ENCODE measurements around the gene GSTM4.
"Not testable (repeated sequence)": the region's sequence is repeated elsewhere in the genome, so short reads cannot be mapped to it uniquely, and the experiment has no call there.

The GSTM4 gene

DNA sequence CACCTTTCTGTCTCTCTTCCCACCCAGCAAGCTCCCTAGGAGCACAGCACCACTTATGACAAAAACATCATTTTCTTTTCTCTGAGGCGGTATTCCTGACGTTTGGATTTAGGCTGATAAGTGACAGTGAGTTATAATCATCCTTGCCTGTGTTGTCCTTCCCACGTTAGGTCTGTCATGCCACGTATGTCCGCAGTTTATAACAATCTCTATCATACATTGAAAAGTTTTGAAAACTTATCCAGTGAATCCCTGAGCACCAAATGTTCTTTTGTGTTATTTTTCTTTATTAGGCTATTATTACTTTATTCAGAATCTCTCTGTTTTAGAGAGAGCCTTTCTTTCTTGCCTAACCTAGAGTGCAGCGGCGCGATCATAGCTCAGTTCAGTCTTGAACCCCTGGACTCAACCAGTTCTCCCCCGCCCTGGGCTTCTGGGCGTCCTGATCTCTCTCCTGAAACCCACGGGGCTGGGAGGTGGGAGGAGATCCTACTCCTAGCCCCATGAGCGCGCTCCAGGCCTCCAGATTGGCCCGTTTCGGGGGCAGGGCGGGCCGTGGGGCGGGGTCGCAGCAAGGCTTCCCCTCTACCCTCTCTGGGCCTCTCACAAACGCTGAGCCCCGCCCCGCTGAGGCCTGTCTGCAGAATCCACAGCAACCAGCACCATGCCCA, 11.7 kb downstream of the GSTM4 start, which contains the start of gene GSTM2:
TSS of gene GSTM2 (plus strand) at position 606 of the 671 bp plus-strand sequence. CDS start at position 665, 59 bp downstream.
- TF ChIP-seq, protein P1, sequence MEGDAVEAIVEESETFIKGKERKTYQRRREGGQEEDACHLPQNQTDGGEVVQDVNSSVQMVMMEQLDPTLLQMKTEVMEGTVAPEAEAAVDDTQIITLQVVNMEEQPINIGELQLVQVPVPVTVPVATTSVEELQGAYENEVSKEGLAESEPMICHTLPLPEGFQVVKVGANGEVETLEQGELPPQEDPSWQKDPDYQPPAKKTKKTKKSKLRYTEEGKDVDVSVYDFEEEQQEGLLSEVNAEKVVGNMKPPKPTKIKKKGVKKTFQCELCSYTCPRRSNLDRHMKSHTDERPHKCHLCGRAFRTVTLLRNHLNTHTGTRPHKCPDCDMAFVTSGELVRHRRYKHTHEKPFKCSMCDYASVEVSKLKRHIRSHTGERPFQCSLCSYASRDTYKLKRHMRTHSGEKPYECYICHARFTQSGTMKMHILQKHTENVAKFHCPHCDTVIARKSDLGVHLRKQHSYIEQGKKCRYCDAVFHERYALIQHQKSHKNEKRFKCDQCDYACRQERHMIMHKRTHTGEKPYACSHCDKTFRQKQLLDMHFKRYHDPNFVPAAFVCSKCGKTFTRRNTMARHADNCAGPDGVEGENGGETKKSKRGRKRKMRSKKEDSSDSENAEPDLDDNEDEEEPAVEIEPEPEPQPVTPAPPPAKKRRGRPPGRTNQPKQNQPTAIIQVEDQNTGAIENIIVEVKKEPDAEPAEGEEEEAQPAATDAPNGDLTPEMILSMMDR (IDR thresholded peaks at IDR 0.05; ENCODE audit: insufficient read depth, low read depth, low read length, missing control alignments) = no peak
- DNase-seq (ENCODE audit: low read depth) = peak; percentile 43
- H3K4me3 ChIP-seq (ENCODE audit: low read depth, low read length) = no peak within 1 kb of the TSS

DNA sequence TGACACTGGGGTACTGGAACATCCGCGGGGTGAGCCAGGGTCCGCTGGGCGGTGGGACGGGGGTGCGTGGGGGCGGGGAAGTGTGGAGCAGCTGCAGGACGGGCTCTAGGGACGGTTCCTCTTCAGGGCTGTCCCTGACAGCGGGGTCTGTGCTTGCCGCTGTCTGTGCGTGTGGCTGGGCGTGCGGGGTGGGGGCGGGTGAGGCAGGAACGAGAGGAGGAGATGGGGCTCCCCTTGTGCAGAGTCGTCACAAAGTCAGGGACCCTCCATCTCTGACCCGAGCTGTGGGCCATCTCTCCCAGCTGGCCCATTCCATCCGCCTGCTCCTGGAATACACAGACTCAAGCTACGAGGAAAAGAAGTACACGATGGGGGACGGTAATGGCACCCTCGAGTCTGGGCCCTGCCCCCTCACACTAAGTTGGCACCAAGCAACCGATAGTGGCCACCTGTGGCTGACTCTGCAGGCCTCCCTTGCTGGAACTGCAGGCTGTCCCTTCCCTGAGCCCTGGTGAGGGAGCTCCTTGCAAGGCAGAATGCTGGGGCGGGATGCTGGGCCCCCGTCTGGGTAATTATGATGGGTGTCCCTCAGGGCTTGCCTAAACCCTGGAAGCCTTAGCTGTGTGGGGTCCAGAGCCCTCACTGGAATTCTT, 12.3 kb downstream of the GSTM4 start:
- DNase-seq (ENCODE audit: low read depth) = no peak
- TF ChIP-seq, protein P1 (IDR thresholded peaks at IDR 0.05; ENCODE audit: insufficient read depth, low read depth, low read length, missing control alignments) = no peak
- no peak overlapping the region for H3K4me3 ChIP-seq (ENCODE audit: low read depth, low read length)

DNA sequence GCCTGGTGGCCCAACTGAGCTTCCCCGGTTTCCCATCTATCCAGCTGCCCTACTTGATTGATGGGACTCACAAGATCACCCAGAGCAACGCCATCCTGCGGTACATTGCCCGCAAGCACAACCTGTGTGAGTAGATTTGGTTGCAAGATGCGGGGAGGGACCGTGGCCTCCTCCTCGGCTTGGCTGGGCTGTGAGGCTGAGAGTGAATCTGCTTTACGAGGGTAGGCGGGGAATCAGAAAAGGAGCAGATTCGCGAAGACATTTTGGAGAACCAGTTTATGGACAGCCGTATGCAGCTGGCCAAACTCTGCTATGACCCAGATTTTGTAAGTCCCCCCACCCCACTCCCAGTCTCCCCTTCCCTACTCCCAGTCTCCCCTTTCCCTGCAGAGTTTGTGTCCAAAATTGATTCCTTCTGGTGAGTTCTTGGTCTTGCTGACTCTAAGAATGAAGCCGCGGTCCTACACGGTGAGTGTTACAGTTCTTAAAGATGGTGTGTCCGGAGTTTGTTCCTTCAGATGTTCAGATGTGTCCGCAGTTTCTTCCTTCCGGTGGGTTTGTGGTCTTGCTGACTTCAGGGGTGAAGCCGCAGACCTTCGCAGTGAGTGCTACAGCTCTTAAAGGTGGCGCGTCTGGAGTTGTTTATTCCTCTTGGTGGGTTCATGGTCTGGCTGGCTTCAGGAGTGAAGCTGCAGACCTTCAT, 13.5 kb downstream of the GSTM4 start:
- H3K4me3 ChIP-seq (ENCODE audit: low read depth, low read length) = no peak overlapping the region
- TF ChIP-seq, protein P1 (IDR thresholded peaks at IDR 0.05; ENCODE audit: insufficient read depth, low read depth, low read length, missing control alignments) = no peak
- no peak for DNase-seq (ENCODE audit: low read depth)

DNA sequence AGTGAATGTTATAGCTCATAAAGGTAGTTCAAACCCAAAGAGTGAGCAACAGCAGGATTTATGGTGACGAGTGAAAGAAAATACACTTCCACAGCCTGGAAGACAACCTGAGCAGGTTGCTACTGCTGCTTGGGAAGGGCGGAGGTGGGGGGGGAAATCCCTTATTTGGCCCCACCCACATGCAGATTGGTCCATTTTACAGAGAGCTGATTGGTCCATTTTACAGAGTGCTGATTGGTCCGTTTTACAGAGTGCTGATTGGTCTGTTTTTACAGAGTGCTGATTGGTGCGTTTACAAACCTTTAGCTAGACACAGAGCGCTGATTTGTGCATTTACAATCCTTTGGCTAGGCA, 14.0 kb downstream of the GSTM4 start:
- DNase-seq (ENCODE audit: low read depth); H3K4me3 ChIP-seq (ENCODE audit: low read depth, low read length): not testable (repeated sequence)

DNA sequence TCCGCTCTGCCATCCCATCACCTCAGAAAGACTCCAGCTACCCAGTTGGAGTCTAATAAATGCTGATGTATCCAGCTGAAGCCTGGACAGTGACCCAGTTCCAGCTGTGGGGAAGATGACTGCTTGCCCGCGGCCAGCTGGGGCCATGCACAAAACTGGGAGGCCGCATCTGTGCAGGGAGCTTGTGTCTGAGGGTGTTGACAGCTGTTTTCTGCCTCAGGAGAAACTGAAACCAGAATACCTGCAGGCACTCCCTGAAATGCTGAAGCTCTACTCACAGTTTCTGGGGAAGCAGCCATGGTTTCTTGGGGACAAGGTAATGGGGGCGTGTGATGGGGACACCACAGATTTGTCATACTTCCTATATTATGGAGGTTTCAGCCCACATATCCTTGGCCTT, 15.2 kb downstream of the GSTM4 start:
- no peak for DNase-seq (ENCODE audit: low read depth)
- H3K4me3 ChIP-seq (ENCODE audit: low read depth, low read length) = no peak overlapping the region
- TF ChIP-seq, protein P1 (IDR thresholded peaks at IDR 0.05; ENCODE audit: insufficient read depth, low read depth, low read length, missing control alignments) = no peak

DNA sequence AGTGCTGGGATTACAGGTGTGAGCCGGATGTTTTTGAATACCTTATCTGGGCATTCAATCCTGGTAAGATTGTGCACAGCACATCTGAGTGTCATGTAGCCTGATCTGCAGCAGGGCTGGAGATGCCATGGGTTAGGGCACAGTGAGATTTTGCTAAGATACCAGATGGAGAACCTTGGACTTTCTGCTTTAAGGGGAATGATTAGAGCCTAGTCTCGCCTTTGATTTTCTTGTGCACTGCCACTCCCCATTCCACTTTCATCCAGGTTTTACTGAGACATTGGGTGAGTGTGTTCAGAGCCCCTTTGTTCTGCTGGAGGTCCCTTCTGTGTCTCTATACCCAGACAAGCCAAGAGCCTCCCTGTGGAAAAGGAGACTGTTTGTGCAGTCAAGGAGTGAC, 18.0 kb downstream of the GSTM4 start:
- not testable (repeated sequence) for H3K4me3 ChIP-seq (ENCODE audit: low read depth, low read length); DNase-seq (ENCODE audit: low read depth)

DNA sequence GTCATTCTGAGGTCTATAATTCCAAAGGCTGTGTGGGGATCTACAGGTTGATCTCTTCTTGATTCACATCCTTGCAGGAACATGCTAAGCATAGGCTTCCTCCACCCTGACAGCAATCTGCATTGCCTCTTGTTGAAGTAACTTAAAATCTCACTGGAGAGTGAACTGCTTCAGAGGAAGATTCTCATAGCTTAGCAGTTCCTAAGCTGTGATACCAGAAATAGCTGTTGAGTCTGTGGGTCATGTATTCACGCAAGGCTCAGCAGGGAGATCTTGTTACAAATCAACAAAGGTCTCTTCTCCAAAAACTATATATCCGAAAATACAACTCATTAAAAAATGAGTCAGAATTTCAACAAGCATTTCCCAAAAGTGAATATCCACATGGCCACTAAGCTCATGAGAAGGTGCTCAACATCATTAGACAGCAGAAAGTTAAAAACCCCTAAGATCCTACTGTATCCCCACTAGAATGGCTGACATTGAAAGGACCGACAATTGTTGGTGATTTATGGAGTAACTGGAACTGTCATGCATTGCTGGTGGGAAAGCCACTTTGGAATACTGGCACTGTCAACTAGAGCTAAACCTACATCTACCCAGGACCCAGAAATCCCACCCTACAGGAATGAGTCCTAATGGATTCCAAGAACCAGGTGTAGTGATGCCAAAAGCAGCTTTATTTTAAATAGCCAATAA, 20.9 kb downstream of the GSTM4 start:
- not testable (repeated sequence) for DNase-seq (ENCODE audit: low read depth); H3K4me3 ChIP-seq (ENCODE audit: low read depth, low read length)

DNA sequence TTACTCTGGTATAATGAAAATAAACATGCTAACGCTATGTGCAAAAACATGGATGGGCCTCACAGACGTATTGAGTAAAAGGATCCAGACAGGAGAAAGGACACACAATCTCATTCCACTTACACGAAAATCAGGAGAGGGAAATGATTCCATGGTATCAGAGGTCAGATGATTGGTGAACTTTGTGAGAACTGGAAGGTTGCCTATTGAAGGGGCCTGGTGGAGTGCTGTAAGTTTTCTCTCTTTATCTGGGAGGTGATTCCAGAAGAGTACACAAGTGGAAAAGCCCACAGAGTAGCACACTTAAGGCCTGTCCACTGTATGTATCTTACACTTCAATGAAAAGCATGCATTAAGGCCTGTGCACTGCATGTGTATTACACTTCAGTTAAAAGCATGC, 21.6 kb downstream of the GSTM4 start:
- H3K4me3 ChIP-seq (ENCODE audit: low read depth, low read length) = no peak overlapping the region
- TF ChIP-seq, protein P1 (IDR thresholded peaks at IDR 0.05; ENCODE audit: insufficient read depth, low read depth, low read length, missing control alignments) = no peak
- DNase-seq (ENCODE audit: low read depth) = no peak

DNA sequence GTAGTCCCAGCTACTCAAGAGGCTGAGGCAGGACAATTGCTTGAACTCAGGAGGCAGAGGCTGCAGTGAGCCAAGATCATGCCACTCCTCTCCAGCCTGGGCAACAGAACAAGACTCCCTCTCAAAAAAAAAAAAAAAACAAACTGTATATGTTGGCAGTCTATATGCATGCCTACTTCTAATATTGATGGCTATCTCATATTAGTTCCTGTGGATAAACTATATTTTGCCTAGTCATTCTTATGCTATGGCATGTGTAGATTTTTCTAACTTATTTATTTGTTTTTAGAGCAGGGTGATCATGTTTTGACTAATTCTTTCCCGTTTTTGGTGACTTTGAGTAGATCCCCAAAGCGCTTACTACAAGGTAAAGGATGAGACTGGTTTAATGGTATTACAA, 22.7 kb downstream of the GSTM4 start:
- not testable (repeated sequence) for DNase-seq (ENCODE audit: low read depth); H3K4me3 ChIP-seq (ENCODE audit: low read depth, low read length)

DNA sequence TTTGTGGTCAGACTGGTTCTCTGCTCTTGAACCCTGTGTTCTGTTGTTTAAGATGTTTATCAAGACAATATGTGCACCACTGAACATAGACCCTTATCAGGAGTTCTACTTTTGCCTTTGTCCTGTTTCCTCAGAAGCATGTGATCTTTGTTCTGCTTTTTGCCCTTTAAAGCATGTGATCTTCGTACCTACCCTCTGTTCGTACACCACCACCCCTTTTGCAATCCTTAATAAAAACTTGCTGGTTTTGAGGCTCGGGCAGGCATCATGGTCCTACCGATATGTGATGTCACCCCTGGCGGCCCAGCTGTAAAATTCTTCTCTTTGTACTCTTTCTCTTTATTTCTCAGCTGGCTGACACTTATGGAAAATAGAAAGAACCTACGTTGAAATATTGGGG, 28.9 kb downstream of the GSTM4 start:
- not testable (repeated sequence) for H3K4me3 ChIP-seq (ENCODE audit: low read depth, low read length); DNase-seq (ENCODE audit: low read depth)

DNA sequence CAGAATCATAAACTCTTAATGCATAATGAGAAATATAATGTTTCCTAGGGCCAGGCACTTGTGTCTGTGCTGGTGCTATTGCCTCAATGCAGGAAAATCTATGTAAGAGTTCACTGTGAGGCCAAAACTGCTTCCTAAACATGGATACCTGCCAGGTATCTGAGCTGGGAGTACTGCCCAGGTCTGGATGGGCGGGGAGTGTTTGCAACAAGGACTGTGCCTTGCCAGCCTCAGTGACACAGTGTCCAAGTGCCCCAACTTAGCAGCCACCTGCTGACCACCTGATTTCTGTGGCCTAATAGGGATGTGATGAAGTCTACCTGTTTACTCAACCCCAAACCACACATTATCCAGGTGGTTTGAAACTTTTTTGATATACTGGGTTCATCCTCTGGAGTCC, 29.5 kb downstream of the GSTM4 start:
- H3K4me3 ChIP-seq (ENCODE audit: low read depth, low read length); DNase-seq (ENCODE audit: low read depth): not testable (repeated sequence)

DNA sequence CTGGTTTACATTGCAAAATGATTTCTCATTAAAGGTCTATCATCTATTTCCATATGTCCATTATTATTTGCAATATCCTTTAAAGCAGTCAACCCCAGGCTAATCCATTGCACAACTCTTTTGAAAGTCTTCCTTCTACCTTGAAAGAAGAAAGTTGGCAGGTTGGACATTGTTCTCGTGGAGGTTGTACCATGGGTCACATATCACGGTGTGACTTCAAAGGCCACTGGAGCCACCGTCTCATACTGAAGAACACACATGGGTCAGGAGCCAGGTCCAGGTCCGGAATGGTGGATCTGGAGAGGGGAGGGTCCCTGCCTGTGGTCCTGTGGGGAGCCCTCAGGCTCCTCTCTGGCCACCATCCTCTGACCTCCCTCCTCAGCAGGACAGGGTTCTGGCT, 30.0 kb downstream of the GSTM4 start:
- DNase-seq (ENCODE audit: low read depth); H3K4me3 ChIP-seq (ENCODE audit: low read depth, low read length): not testable (repeated sequence)

Data from GM12865 (cell line).